HG02884 (cell line): ENCODE data around the gene GCSH.

ENCODE experiments used
- ATAC-seq: cut with Tn5 transposase; IDR thresholded peaks from one replicate; pipeline ENCODE4 v1.9.1; 2021; ENCODE audit warnings: mild to moderate bottlenecking, moderate library complexity; ENCODE audit not compliant: unreplicated experiment

The GCSH gene

DNA sequence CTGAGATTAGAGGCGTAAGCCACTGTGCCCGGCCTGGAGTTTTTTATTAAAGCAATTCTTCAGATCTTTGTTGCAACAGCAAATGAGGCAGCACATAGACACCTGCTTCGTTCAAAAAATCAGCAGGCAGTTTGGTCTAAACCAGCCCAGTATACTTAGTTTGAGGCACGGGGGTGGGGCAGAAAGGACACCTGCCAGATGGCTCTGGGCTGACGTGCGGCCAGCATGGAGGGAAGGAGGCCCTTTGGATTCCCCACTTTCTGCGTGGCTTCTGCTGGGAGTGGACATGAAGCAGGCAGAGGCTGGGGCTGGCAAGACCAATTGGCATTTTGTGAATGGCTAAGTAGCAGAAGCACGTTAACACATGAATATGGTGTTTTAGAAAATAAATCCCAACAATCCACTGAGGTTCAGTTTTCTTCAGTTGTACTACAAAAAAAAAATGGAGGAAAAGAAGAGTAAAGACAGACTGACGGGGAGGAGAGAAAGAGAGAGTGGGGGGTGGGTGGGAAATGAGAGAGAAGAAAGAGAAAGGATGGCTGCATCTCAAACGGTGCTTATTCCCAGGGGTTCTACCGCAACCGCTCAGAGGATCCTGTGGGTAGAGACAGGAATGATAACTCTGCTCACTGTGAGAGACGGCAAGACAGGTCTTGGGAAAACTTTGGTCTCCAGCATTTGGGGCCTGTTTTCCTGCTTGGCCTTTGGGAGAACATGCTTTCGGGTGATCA is 35.5 kb downstream of the GCSH start:
- no peak for ATAC-seq

DNA sequence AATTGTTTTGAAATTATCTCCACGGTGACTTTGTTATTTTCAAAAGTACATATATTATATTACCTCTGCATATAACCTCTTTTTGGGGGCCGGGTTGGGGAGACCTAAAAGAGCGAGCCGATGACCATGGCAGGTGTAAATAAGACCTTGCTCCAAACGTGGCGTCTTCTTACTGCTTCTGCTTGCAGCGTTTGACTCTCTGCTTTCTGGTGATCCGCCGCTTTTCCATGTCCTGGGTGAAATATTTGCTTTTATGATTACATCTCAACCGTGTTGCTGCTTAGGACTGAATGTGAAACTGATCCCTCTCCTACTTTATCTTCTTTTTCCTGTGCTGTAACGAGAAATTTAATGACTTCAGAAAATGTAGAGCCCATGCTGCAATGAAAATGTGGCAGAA is 42.4 kb downstream of the GCSH start:
- no peak for ATAC-seq

DNA sequence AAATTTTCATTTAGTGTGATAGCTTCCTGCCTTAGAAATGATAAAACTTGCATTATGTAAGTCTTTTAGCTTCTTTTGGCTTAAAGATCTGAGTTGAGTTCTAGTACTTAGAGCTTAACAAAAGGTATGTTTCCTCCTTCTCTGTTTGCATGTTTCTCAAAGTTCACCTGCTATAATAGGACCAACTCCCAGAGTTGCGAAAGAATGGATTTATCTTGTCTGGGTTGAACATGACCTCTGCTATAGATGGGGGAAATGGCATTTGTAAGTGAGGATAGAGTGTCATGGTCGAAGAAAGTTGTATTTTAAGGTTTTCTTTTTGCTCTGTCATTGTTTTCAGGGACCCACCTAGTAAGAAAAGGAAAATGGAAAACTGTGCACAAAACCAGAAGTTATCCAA is 53.4 kb downstream of the GCSH start:
- ATAC-seq, result no peak

DNA sequence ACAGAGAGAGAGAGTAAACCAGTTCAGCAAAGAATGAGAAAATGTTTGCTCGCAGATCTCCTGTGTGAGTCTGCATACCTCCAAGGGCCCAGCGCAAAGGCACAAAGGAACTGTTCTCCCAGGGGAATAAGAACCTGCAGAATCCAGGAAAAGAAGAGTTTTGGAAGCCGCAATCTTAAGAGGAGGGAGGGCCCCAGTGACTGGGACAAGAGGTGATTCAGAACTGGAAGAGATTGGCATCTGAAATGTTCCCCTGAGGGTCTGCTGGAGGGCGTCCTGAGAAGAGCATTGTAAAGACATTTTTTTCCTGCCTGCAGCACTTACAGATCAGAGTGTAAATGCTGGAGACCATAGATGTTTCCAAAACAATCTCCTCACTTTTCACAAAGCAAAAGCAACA is 54.5 kb downstream of the GCSH start:
- ATAC-seq, result no peak

DNA sequence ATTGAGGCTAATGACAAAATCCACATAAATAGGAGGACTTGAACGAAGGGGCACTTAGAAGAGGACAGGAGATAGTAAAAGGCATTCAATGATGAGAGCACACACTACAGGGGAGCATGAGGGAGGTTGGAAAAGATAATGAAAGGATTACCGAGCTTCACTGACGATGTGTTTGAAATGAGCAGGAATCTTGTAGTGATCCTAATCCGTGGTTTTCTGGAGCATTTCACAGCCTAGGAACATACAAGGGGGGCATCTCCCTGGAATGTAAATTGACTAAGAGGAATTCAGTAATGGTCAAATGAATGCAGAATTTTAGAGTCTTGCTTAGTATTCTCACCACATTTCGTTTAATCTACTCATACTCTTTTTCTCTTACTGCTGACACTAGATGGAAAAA is 55.4 kb downstream of the GCSH start:
- no peak for ATAC-seq

DNA sequence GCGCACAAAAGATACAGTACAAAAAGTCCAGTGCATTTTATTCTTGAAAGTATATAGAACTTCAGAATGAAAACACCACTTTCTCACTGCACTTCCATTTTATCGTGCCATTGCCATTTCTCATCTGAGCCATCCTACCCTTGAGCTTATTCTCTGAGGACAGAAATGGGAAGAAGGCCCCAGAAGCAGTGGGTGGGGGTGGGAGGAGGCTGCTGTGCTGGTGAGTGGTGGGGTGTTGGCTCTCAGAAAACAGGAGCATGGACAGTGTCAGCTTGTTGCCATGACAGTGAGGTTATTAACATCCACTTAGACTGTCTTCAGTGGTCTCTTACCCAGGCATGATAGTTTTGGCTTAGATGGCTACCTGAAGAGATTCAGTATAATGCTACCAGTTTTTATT is 56.1 kb downstream of the GCSH start:
- no peak for ATAC-seq

DNA sequence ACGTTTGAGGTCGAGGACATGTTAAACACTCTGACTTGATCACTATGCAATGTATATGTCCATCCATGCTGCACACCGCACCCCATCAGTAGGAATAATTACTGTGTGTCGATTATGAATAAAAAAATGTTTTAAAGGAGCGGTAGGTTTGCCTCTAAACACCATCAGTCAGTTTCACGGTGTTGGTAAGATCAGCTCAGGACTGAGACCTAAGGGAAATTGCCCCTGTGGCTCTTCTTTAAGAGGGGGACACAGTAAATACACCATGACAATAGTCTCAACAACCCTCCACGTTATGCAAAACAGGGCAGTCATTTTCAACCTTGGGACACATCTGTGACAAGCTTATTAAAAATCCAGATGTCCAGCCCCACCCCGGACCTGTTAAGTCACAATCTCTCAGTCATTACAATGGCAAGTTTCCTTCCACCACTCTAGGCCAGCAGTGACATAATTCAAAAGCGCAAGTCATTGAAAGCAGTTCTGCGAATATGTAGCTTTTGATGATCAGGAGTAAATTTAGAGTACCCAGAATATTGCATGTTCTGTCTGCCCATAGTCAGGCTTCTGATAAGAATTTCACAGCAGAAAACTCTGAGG is 59.3 kb downstream of the GCSH start:
- ATAC-seq, result no peak

DNA sequence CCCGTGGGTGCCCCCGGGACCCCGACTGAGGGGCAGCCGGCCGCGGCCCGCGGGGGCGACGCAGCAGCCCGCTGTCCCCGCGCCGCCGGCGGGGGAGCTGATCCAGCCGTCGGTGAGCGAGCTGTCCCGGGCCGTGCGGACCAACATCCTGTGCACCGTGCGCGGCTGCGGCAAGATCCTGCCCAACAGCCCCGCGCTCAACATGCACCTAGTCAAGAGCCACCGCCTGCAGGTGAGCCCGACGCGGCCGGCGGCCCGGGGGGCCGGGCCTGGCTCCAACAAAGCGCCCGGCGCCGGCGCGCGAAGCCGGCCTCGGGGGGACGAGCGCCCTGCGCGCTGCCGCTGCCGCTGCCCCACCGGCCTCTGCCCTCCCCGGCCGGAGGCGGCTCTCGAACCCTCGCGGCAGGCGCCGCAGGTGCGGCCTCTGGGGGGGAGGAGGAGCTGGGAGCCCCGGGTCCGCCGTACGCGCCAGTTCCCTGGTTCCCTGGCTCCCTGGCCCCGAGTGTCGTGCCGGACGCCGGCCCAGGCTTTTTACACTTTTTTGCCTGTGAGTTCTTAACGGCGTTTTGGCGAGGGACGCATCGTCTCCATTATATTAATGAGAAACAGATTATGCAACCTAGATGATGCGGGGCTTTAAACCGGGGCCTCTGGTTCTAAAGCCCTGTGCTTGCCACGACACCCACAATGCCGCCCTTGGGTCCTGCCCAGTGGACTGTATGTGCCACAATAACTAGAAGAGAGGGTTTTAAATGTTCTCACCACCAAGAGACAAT is 60.0 kb downstream of the GCSH start:
- ATAC-seq, result peak; percentile 49

DNA sequence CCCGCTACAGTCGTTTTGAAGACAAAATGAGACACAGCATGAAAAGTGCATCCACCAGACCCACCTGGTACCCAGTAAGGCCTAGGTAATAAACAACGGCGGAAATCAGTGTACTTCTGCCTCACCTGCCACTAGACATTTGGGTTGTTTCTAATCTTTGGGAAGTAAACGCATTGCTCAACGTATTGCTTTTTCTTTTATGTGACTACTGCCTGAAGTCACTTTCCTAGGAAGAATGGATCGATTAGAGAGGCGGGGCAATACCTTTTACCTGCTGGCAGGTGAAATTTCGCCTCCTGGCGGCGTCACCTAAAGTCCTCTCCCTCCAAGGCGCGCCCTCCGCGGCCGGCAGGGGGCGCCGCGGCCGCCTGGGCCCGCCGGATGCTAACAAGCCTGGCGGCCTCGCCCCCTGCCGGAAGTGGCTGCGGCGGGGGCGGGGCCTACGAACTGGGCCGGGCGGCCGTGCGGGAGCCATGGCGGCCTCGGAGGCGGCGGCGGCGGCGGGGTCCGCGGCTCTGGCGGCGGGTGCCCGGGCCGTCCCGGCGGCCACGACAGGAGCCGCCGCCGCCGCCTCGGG is 60.7 kb downstream of the GCSH start, which contains the start of gene ATMIN:
TSS of gene ATMIN (plus strand) at position 445 of the 577 bp plus-strand sequence. CDS start at position 474, 29 bp downstream.
- ATAC-seq, result peak; percentile 82
